IPS-15b (cell line): ENCODE measurements around the gene ORM2.

Experiments
- H3K27me3 ChIP-seq: one replicate; pipeline ENCODE4 v1.6.1; 2013; ENCODE audit warnings: low read length; ENCODE audit not compliant: control insufficient read depth, insufficient read depth
- H3K36me3 ChIP-seq: one replicate; pipeline ENCODE4 v1.6.1; 2013; ENCODE audit warnings: low read length; ENCODE audit not compliant: control insufficient read depth, insufficient read depth
- H3K4me1 ChIP-seq: one replicate; pipeline ENCODE4 v1.6.1; 2013; ENCODE audit warnings: mild to moderate bottlenecking, low read length; ENCODE audit not compliant: control insufficient read depth, insufficient read depth
- H3K4me3 ChIP-seq: one replicate; pipeline ENCODE4 v1.5.1; 2013; ENCODE audit warnings: low read depth, low read length
- H3K9ac ChIP-seq: one replicate; pipeline ENCODE4 v1.6.1; 2013; ENCODE audit warnings: low read depth, mild to moderate bottlenecking, low read length
- H3K9me3 ChIP-seq: one replicate; pipeline ENCODE4 v1.6.1; 2013; ENCODE audit warnings: mild to moderate bottlenecking, low read length; ENCODE audit not compliant: control insufficient read depth, insufficient read depth

Gene ORM2

DNA sequence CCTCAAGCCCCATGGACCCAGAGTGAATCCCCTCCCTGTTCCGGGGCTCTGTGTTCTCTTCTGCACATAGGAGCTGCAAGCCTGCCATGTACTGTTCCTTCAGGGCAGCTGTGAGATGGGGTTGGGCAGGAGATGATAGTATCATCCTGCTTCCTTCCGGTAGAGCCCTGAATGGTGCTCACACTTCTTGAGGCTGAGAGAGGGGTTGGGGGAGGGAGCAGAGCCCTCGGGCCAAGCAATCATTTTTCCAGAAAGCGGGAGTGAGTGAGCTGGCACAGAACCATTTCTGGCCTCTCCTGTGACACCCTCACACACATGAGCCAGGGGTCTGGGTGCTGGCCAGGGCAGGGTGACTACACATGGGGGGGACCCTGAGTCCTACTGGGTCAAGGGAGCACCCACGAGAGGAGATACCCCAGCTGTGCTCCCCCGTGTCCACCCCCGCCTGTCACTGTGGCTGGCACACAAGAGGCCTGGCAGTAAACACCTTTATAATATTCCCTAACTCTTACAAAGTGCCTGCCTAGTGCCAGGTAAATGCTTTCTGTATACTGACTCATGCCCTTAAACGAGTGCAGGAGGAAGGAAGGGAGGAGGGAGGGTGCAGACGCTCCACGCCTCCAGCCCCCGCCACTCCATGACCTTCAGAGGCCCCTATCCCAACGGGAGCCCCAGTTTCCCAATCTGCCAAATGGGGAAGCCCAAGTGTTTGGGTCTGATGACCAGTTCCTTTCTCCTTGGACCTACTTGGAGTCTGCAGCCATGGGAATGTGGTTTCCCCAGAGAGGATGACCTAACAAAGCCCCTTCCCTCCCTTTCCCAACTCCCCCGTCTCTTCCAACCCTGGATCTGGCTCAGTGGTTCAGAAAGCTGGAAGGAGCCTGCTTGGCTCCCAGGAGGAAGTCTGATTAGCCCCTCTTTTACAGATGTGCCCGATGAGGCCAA, 42.6 kb downstream of the ORM2 start:
- Histone ChIP-seq H3K36me3 (peaks cover 21% of the 10 kb centered on the region), H3K9ac (no peak overlapping the region), H3K27me3 (no peaks in the 10 kb centered on the region), H3K9me3 (no peaks in the 10 kb centered on the region), H3K4me1 (peaks cover 25% of the 10 kb centered on the region), H3K4me3 (no peak overlapping the region)

DNA sequence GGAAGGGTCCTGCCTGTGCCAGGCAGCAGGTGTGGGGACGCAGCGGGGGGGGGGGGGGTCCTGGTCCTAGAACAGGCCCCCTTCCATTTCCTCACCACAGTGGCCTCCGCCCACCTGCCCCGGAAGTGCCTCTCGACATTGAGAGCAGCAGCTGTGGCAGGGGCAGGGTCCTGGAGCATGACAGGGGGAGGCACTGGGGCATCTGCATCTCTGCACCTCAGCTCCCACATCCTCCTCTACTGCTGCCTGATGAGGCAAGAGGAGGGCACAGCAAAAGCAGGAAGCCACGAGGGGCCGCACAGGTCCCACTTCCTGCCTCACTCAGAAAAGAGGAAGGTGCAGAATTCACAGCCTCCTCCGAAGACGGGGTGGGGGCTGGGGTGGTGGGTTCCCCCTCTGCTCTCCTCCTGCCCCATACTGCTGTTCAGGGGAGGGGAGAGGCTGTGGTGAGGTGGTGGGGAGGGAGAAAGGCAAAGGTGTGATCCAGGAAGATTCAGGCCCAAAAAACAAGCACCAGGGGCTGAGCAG, 43.3 kb downstream of the ORM2 start:
- peaks cover 25% of the 10 kb centered on the region for H3K4me1 ChIP-seq
- no peaks in the 10 kb centered on the region for H3K27me3 ChIP-seq
- H3K9ac ChIP-seq = no peak overlapping the region
- no peak overlapping the region for H3K4me3 ChIP-seq
- peaks cover 16% of the 10 kb centered on the region for H3K36me3 ChIP-seq
- H3K9me3 ChIP-seq = no peaks in the 10 kb centered on the region

DNA sequence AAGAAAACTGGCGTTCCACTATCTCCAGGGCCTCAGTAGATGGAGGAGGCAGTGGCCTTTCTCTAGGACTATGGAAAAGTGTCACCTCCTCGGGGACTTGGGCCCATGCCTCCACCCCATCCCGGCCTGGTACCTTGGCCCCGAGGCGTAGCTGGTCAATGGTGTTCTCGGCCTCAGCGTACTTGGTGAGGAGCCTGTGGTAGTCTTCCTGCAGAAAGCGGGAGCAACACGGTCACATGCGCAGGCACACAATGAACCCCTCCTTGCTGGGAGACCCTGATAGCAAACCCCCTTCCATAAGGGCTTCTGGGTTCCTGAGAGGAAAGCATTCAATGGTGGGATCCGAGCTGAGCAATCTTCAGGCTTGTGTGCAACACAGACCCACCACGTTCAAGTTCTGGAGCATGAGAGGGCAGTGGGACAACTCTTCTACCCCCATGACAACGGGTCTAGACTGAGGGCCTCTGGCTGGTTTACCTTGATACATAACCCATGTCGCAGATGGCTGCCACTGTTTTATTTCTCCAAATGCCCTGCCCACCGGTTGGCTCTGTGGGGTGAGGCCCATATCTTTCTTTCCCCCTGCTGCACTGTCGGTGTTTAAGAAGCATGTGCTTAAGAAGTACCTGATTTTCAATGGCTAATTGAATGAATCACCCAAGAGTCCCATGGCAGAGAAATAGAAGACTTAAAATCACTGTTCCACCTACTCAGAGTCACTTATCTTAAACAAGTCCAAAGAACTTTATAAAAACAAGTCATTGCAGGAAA, 44.5 kb downstream of the ORM2 start:
- H3K9ac ChIP-seq = no peak overlapping the region
- no peaks in the 10 kb centered on the region for H3K27me3 ChIP-seq
- H3K36me3 ChIP-seq = peaks cover 12% of the 10 kb centered on the region
- H3K4me1 ChIP-seq = peaks cover 24% of the 10 kb centered on the region
- no peak overlapping the region for H3K4me3 ChIP-seq
- H3K9me3 ChIP-seq = no peaks in the 10 kb centered on the region

DNA sequence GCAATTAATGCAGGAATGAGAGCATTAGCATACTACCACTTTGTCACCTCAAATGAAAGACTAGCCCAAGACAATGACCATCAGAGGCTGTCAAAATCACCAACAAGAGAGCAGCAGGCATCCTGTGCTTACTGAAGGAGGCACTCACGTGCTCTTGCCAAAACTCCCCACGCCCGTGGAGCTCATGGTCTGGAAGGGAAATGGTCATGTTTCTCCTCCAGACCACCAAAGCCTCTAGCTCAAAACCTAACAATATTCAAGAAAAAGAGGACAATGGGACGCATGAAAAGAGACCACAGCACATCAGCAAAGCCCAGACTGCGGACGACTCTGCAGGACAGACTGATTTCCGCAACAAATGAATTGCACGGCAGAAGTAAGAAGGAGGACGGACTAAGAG, 45.3 kb downstream of the ORM2 start:
- Histone ChIP-seq H3K36me3 (peaks cover 12% of the 10 kb centered on the region), H3K9ac (no peak overlapping the region), H3K27me3 (no peaks in the 10 kb centered on the region), H3K4me1 (peaks cover 16% of the 10 kb centered on the region), H3K9me3 (no peaks in the 10 kb centered on the region), H3K4me3 (no peak overlapping the region)

DNA sequence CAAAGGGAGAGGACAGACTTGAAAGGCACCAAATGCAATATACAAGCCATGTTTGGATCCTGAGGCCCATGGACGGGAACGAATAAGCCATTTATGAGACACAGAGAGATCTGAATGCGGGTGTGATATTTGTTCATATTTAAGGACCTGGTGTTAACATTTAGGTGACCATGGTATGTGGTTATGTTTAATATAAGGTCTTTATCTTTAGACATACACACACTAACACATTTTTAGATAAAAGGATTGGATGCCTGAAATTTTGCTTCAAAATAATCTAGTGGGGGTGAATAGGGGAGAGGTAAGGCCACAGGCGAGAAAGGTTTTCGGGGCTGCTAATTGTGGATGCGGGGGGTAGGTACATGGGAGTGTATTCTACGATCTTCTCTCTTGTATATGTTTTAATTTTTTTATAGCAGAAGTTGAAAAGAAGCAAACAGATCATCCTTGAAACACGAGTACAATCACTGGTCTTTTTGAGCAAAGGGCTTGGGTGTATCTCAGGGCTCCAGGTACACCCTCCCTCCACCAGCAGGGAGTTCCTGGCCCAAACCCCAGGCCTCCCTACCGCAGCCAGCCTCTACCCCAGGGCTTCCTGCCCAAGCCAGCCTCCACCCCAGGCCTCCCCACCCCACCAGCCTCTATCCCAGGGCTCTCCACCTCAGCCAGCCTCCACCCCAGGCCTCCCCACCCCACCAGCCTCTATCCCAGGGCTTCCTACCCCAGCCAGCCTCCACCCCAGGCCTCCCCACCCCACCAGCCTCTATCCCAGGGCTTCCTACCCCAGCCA, 45.9 kb downstream of the ORM2 start:
- no peaks in the 10 kb centered on the region for H3K27me3 ChIP-seq
- no peaks in the 10 kb centered on the region for H3K9me3 ChIP-seq
- peaks cover 12% of the 10 kb centered on the region for H3K36me3 ChIP-seq
- no peak overlapping the region for H3K4me3 ChIP-seq
- H3K9ac ChIP-seq = no peak overlapping the region
- peaks cover 16% of the 10 kb centered on the region for H3K4me1 ChIP-seq

DNA sequence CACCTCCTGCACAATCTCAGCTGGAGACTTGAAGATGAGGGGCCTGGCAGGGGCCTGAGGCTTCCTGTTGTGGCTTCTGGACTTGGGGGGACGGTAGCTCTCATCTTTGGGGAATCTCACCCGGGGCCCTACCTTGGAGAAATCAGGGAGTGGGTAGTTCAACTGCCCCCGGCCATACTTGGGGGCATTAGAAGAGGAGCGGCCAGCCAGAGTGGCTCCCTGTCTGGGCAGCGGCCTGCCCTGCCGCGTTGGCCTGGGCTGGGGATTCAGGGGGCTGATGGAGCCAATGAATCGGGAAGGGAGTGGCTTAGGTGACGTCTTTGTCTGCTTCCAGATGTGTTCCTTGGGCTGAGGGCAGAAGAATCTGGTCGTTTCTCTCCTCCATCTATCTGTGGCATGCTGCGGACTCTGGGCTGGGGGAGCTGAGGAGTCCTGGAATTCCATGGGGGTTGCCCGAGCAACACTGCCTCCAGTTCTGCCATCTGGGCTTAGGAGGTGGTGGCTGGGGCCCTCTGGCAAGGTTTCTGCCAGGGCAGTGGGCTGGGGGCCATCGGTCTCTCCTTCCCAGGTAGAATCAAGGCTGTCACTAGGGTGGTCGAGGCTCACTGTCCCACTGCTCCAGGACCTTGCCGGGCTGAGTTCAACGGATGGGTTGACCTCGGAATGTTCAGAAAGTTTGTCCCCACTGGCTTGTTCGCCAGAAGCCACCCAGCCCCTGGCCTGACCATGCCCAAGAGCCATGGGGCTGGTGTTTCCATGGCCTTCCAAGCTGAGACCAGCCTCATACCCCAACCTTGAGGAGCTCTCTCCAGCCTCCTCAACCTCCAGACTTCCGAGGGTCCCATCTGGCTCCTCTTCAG, 47.1 kb downstream of the ORM2 start:
- H3K9ac ChIP-seq = no peak overlapping the region
- H3K27me3 ChIP-seq = no peaks in the 10 kb centered on the region
- no peaks in the 10 kb centered on the region for H3K9me3 ChIP-seq
- peaks cover 10% of the 10 kb centered on the region for H3K36me3 ChIP-seq
- no peak overlapping the region for H3K4me3 ChIP-seq
- H3K4me1 ChIP-seq = peaks cover 6% of the 10 kb centered on the region

DNA sequence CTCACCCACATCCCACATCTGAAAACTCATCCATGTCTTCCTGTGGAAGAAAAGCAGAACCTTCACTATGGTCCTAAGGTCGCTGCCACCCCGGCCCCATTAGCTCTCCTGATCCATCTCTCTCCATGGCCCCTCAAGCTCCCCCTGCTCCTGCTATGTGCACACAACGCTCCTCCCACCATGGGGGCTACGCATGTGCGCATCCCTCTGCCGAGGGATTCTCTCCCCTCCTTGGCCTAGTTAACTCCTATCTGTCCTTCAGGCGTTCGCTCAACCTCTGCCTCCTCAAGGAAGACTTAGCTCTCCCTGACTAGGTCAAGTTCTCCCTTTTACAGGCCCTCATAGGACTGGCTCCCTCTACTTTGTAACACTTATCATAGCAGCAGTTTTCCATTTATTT, 48.3 kb downstream of the ORM2 start:
- H3K9ac ChIP-seq = no peak overlapping the region
- H3K9me3 ChIP-seq = no peaks in the 10 kb centered on the region
- peaks cover 9% of the 10 kb centered on the region for H3K4me1 ChIP-seq
- no peaks in the 10 kb centered on the region for H3K27me3 ChIP-seq
- H3K4me3 ChIP-seq = no peak overlapping the region
- peaks cover 8% of the 10 kb centered on the region for H3K36me3 ChIP-seq

DNA sequence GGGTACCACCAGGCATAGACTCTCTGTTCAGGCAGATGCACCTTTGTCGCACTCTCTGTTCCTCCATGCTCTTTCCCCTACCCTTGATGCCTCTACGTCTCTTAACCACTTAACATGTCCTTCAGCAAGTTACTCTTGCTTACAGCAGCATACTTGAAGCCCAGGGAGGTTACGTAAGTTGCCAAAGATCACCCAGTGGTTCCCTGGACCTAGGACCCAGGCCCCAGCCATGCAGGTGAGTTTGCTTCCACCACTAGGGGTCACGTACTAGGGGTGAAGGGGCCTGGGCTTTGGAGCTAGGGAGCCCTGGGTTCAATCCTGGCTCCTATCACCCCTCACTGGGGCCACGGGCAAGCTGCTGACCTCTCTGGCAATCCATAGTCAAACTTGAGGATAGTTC, 49.2 kb downstream of the ORM2 start:
- Histone ChIP-seq H3K4me3 (no peak overlapping the region), H3K36me3 (peaks cover 8% of the 10 kb centered on the region), H3K9me3 (no peaks in the 10 kb centered on the region), H3K4me1 (peaks cover 17% of the 10 kb centered on the region), H3K9ac (no peak overlapping the region), H3K27me3 (no peaks in the 10 kb centered on the region)
